ENCODE measurements around the gene SH3RF2.

Gene SH3RF2

GRCh38 chr5:145921211-145921610, 15.2 kb upstream of the SH3RF2 start:
- DNase-seq, result no peak

- no peak for DNase-seq
These were observed 14.3 kb upstream of the SH3RF2 start for GRCh38 chr5:145922059-145922458.

- DNase-seq, result no peak
These were observed 13.0 kb upstream of the SH3RF2 start for GRCh38 chr5:145923405-145923804.

- no peak for DNase-seq
These were observed 11.5 kb upstream of the SH3RF2 start for GRCh38 chr5:145924849-145925248.

- DNase-seq, result no peak
These were observed 11.0 kb upstream of the SH3RF2 start for GRCh38 chr5:145925353-145925752.

- DNase-seq, result no peak
These were observed 10.6 kb upstream of the SH3RF2 start for GRCh38 chr5:145925803-145926202.

- no peak for DNase-seq
These were observed 4.7 kb upstream of the SH3RF2 start for GRCh38 chr5:145931718-145932117.

GRCh38 chr5:145934276-145934675, 2.1 kb upstream of the SH3RF2 start:
- no peak for DNase-seq

GRCh38 chr5:145937432-145938250, 1.3 kb downstream of the SH3RF2 start:
- DNase-seq, result no peak

GRCh38 chr5:145938776-145939539, 2.6 kb downstream of the SH3RF2 start:
- DNase-seq, result no peak

GRCh38 chr5:145939540-145940065, 3.2 kb downstream of the SH3RF2 start:
- no peak for DNase-seq

GRCh38 chr5:145941096-145941447, 4.7 kb downstream of the SH3RF2 start:
- DNase-seq, result no peak

GRCh38 chr5:145941448-145942130, 5.2 kb downstream of the SH3RF2 start:
- no peak for DNase-seq

GRCh38 chr5:145942201-145942600, 5.8 kb downstream of the SH3RF2 start:
- no peak for DNase-seq

- DNase-seq, result no peak
These were observed 6.4 kb downstream of the SH3RF2 start for GRCh38 chr5:145942749-145943148.

GRCh38 chr5:145943674-145944121, 7.3 kb downstream of the SH3RF2 start:
- DNase-seq, result no peak

GRCh38 chr5:145944328-145944727, 8.0 kb downstream of the SH3RF2 start:
- no peak for DNase-seq

GRCh38 chr5:145945620-145946111, 9.3 kb downstream of the SH3RF2 start:
- no peak for DNase-seq

- no peak for DNase-seq
These were observed 9.9 kb downstream of the SH3RF2 start for GRCh38 chr5:145946112-145946861.

GRCh38 chr5:145947581-145947980, 11.2 kb downstream of the SH3RF2 start:
- DNase-seq, result no peak

GRCh38 chr5:145948047-145948446, 11.7 kb downstream of the SH3RF2 start:
- DNase-seq, result no peak

- no peak for DNase-seq
These were observed 12.5 kb downstream of the SH3RF2 start for GRCh38 chr5:145948921-145949320.

All from activated CD8-positive, alpha-beta memory T cell treated with anti-CD3 and anti-CD28 coated beads for 24 hours (primary cell).